GM21528 (cell line): ENCODE data around the gene SPPL2C.

Experiments used
- ATAC-seq: cut with Tn5 transposase; IDR thresholded peaks from one replicate; pipeline ENCODE4 v1.9.1; 2021; ENCODE audit warnings: mild to moderate bottlenecking, moderate library complexity; ENCODE audit not compliant: unreplicated experiment, low FRiP score

SPPL2C gene

DNA sequence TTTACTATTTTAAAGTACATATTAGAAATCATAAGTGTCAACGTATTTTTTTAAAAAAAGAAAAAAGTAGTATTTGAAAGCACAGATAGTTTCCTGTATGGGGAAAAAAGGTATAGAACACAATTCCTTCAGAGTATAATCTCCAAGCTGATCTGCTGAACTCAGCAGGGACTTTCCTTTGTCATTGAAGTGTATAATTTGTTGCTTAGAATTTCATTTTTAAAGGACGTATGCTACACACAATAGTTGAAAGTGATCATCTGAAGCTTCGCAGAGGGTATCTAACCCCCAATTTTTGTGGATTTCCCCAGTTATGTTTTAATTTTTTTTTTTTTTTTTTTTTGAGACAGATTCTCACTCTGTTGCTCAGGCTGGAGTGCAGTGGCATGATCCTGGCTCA, 29.5 kb downstream of the SPPL2C start:
- no peak for ATAC-seq

DNA sequence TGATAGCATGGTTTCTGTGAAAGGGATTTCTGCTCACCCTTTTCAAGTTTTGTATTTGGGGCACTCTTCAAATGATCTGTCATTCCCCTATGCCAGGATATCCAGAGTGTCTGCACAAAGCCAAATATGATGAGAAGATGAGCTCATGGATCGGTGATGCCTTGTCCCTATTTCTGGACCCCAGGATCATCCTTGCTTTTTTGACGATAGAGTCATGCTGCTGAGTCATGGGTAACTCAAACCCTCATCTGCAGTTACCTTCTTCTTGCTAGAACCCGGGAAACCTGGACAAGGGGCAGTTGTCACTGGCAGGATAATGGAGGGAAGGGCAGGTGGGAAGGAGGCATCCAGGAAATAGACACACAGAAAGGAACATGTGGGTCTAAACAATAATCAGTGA, 31.9 kb downstream of the SPPL2C start:
- ATAC-seq: no peak

DNA sequence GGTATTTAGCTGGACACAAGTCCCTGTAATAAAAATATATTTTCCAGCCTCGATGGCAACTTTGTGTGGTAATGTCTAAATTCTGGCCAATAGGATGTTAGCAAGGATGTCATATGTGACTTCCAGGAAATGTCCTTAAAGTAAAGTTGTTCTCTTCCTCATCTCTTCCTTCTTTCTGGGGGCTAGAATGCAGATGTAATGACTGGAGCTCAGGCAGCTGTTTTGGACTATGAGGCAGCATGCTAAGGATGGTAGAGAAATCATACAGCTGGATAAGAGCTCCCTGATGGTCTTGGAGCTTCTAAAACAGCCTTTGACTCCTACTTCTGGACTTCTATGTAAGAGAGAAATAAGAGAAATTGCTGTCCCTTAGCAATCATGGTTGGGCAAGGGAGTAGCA, 32.8 kb downstream of the SPPL2C start:
- ATAC-seq: no peak

DNA sequence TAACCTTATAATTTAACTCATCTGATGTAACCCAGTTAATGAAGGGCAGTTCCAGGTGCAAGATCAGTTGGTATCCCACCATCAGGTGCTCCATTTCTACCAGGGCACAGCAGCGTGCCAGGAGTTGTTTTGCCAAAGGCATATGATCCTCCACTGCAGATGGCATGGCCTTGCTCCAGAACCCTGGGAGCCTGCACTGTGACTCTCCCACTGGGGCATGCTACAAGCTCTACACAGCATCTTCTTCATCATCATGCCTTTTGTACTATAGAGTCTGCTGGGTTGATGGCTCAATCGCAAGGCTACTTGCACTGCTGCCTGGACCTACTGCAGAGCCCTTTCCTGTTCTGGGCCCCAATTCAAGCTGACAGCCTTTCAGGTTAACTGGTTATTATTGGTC, 38.4 kb downstream of the SPPL2C start:
- ATAC-seq: no peak

DNA sequence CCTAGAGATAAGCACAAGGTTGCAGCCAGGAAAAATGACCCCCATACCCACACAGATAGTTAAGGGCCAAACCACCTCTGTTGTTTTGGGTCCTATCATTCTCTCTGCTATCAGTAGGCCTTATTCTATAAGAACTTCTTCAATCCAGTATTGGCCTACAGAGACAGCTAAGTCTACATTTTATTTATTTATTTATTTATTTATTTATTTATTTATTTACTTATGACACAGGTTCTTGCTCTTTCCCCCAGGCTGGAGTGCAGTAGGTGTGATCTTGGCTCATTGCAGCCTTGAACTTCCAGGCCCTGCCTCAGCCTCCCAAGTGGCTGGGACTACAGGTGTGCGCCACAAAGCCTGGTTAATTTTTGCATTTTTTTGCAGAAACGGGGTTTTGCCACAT, 42.2 kb downstream of the SPPL2C start:
- ATAC-seq: no peak

DNA sequence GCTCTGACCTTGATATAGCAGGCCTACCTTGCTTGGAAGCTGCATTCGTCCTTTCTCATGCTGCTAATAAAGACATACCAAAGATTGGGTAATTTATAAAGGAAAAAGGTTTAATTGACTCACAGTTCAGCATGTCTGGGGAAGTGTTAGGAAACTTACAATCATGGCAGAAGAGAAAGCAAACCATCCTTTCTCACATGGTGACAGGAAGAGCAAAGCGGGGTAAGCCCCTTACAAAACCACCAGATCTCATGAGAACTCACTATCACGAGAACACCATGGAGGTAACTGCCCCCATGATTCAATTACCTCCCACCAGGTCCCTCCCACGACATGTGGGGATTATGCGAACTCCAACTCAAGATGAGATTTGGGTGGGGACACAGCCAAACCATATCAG, 43.7 kb downstream of the SPPL2C start:
- ATAC-seq: no peak

DNA sequence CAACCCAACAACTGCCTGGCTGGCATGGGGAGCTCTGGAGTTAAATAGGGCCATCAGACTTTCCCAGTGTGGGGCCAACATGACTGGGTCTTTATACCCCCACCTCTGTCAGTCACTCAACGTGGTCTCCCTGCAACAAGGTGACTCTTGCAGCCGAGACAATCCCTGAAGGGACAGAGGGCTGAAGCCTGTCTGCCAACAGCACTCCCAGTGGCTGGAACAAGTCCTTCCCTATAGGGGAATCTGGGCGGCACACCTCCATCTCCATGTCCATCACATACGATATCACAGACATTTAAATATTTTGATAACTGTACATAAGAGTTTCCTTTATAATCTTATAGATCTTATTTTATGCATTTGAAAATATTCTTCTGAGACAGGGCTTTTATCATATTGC, 44.9 kb downstream of the SPPL2C start:
- no peak for ATAC-seq

DNA sequence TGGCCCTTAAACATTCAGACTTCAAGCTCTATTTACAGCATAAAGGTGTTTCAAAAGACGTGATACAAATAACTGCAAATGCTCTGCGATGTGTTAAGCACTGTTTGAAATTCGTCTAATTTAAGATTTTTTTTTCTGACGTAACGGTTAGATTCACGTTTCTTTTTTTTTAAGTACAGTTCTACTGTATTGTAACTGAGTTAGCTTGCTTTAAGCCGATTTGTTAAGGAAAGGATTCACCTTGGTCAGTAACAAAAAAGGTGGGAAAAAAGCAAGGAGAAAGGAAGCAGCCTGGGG, 49.0 kb downstream of the SPPL2C start:
- ATAC-seq: no peak

DNA sequence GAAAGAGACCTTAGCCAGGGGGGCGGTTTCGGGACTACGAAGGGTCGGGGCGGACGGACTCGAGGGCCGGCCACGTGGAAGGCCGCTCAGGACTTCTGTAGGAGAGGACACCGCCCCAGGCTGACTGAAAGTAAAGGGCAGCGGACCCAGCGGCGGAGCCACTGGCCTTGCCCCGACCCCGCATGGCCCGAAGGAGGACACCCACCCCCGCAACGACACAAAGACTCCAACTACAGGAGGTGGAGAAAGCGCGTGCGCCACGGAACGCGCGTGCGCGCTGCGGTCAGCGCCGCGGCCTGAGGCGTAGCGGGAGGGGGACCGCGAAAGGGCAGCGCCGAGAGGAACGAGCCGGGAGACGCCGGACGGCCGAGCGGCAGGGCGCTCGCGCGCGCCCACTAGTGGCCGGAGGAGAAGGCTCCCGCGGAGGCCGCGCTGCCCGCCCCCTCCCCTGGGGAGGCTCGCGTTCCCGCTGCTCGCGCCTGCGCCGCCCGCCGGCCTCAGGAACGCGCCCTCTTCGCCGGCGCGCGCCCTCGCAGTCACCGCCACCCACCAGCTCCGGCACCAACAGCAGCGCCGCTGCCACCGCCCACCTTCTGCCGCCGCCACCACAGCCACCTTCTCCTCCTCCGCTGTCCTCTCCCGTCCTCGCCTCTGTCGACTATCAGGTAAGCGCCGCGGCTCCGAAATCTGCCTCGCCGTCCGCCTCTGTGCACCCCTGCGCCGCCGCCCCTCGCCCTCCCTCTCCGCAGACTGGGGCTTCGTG, 49.5 kb downstream of the SPPL2C start, which contains the start of gene MAPT:
MAPT (plus strand) TSS at position 533 of the 763 bp plus-strand sequence. CDS start 67,784 bp downstream, outside the sequence.
- ATAC-seq: no peak

DNA sequence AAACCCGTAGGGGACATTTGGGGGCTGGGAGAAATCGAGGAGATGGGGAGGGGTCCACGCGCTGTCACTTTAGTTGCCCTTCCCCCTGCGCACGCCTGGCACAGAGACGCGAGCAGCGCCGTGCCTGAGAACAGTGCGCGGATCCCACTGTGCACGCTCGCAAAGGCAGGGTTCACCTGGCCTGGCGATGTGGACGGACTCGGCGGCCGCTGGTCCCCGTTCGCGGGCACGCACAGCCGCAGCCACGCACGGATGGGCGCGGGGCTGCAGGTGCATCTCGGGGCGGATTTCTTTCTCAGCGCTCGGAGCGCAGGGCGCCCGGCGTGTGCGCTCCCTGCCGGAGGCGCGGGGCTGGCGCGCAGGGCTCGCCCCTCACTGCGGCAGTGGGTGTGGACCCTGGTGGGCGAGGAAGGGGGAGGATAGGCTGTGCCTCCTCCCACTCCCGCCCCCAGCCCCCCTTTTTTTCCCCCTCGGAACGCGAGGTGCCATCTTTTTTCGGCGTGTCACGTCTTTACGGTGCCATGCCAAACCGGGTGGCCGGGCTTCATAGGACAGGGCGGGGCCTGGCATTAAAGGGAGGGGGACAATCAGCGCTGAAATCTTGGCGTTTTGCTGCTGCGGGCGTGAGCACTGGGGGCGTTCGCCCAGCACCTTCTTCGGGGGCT, 50.8 kb downstream of the SPPL2C start:
- no peak for ATAC-seq

DNA sequence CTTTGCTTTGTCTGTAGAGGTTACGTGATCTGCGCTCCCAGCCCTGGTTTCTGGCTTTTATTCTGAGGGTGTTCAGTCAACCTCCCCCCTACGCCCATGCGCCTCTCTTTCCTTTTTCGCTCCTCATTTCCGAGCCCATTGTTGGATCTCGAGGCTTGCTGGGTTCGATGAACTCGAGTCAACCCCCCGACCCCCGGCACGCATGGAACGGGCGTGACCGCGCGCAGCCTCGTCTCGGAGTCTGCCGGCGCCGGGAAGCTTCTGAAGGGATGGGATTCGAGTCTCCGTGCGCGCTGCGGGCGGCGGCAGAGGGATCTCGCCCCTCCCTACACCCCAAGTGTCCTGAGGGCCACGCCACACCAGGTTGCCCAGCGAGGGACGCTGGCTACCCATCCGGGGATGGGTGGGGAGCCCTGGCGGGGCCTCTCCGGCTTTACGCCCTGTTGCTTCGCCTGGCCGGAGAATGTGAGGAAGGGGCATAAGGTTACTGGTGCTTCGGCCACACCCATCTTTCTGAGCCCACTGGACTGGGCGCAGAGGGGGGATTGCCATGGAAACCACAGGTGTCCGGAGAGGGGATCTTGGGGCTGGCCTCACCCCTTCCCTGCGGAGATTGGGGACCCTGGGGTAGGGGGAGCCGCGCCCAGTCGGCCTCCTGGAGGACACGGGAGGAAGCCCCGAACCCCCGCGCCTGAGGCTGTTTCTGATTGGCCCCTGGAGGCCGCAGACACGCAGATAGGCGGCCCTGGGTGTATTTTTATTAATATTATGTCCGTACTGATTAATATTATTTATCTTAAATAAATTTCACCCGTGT, 51.5 kb downstream of the SPPL2C start:
- ATAC-seq: no peak
